SH-SY5Y (cell line): ENCODE results near the gene NHLRC4.

Experiments
- GATA2 ChIP-seq: IDR thresholded peaks from 2 replicates; pipeline ENCODE4 v1.6.1; 2011; ENCODE audit warnings: mild to moderate bottlenecking, low read depth, low read length
- GATA3 ChIP-seq: IDR thresholded peaks from 2 replicates; pipeline ENCODE4 v1.6.1; 2011; ENCODE audit warnings: low read depth, mild to moderate bottlenecking, low read length, moderate library complexity

- TF ChIP-seq GATA3, result no peak
- TF ChIP-seq GATA2, result no peak
Observed at GRCh38 chr16:561957-562938, 4.6 kb upstream of the NHLRC4 start.
